Measurements from ENCODE around the gene P2RX5.

- TF ChIP-seq CTCF (conservative IDR thresholded peaks at IDR 0.05 in 1 of 2, IDR thresholded peaks at IDR 0.05 in 1 of 2; ENCODE audit: low read depth in 1 of 2, low read length in 2 of 2), result no peak
- TF ChIP-seq EZH2 (IDR thresholded peaks at IDR 0.05; ENCODE audit: low read length, missing control alignments), result no peak
Observed at GRCh38 chr17:3636908-3637373, 59.0 kb downstream of the P2RX5 start.
